HG03442 (cell line): ENCODE results near the gene LCN15.
"Not testable (repeated sequence)": the region's sequence is repeated elsewhere in the genome, so short reads cannot be mapped to it uniquely, and the experiment has no call there.

Experiments
- ATAC-seq: cut with Tn5 transposase; IDR thresholded peaks from one replicate; pipeline ENCODE4 v1.9.1; 2021; ENCODE audit warnings: mild to moderate bottlenecking, moderate library complexity; ENCODE audit not compliant: unreplicated experiment

LCN15 gene

DNA sequence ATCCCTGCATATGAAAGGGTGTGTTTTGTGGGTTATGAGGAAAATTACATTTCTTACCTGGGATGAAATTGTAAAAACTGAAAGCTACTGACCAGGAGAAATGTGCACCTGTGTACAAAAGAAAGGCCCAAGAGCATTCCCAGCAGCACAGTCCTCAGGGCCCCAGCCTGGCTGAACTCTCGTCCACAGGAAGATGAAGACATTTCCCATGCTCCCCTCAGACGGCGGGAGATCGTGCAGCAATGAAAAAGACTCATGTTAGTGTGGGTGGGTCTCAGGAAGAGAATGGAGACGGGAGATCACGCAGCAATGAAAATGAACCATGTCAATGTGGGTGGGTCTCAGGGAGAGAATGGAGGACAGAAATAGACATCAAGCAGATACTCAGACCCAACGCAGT is 12.6 kb upstream of the LCN15 start:
- no peak for ATAC-seq

DNA sequence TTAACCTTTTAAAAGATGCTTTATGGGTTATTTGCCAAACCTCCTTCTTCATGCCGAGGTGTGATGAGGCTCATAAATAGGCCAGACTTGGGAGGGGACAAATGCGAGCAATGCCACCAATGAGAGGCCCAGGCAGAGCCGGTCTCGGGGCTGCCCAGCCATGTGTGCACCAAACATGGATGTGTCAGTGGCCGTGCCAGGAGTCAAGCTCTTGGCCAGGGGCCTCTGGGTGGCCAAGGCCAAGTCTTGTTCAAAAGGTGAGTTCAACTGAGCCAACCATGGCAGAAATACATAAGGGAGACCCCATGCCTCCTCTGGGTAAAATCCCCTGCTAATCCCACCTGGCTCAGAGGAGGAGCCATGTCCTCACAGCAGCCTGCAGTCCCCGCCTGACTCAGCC is 10.9 kb upstream of the LCN15 start:
- no peak for ATAC-seq

DNA sequence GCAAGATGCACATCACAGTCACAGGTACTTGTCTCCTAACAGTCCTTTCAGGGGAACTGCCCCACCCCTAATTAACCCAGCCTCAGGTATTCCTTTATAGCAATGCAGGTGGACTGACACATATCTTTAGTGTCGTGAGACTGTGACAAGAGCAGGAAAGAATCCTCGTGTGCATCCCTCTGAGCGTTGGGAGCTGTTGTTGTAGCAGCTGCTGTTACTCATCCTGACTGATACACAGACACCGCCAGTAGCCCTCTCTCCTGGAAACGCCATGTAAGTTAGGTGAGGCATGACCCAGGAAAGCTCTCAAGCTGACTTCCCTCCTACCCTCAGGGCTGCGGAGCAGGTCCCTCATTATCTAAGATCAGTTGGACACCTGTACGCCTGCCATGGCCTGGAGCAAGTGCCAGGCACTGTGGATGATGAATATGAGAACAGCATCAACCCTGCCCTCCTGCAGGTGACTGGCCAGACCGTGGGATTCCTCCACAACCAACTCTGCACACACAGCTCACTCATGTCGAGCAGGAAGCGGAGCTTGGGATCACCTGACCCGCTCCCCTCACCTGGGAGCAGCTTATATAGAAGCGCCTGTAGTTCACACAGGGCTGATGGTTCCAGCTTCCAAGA is 10.2 kb upstream of the LCN15 start:
- ATAC-seq: no peak

DNA sequence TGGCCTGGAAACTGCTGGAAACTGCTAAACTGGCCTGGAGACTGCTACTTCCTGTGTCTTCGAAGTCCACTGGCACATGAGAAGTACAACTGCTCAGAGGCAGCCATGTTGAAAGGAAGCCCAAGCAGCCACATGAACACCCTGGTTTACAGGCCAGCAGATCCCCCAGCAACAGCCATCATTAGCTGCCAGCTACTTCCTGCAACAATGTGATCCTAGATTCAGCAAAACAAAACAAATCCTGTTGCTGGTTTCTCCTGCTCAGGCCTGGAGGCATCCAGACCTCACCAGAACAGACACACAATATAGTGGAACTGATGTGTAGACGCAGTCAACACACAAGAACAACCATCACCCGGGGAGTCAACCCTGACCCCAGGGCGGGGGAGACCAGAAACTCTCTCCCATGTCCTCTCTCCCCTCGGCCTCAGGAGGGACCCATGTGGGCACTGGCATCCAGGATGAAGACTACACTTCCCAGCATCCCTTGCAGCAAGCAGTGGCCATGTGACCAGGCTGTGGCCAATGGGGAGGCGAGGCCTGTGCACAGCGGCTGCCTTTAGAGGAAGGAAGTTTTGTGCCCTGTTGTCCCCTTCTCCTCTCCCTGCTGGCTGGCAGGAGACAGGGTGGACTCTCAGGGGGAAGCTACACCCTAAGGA is 9.2 kb upstream of the LCN15 start:
- no peak for ATAC-seq

DNA sequence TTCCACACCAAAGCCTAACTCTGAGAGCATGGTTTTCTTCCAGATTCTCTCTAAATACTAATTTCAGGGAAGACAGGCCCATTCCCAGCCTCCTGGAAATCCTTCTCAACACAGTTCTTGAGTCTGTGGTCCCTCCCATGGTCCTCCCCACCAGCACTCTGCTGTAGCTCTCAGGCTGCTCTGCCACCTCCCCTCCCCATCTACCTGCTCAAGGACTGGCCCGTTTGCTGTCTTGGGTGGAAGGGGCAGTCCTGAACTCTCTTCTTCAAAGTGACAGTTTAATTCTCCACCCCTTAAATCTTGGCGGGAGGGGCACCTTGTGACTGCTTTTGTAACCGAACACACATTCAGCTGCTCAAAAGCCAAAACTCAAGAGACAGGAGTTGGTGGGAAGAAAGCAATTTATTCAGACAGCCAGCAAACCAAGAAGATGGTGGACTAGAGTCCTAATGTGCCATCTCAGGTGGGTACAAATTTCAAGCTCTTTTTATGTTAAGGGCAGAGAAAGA is 7.6 kb upstream of the LCN15 start:
- no peak for ATAC-seq

DNA sequence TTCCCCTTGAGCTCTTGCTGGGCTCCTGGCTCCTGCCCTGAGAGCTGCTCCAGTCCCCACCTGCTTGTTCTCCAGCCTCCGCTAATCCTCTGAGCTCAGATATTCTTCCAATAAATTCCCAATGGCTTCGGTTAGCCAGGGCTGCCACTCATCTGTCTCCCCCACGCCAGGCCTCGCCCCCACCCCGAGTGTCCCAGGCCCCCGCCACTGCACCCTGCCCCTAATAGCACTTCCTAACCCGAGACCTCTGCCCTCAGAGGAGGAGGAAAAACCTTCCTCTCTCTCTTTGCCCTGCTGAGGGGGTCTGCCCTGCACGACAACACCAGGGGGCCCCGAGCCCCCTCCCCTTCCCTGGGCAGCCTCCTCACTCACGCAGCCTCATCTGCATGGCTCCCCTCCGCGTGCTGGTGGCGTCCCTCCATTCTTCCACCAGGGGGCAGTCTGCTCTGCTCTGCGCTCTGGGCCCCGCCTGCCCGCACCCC is 5.4 kb upstream of the LCN15 start:
- no peak for ATAC-seq

DNA sequence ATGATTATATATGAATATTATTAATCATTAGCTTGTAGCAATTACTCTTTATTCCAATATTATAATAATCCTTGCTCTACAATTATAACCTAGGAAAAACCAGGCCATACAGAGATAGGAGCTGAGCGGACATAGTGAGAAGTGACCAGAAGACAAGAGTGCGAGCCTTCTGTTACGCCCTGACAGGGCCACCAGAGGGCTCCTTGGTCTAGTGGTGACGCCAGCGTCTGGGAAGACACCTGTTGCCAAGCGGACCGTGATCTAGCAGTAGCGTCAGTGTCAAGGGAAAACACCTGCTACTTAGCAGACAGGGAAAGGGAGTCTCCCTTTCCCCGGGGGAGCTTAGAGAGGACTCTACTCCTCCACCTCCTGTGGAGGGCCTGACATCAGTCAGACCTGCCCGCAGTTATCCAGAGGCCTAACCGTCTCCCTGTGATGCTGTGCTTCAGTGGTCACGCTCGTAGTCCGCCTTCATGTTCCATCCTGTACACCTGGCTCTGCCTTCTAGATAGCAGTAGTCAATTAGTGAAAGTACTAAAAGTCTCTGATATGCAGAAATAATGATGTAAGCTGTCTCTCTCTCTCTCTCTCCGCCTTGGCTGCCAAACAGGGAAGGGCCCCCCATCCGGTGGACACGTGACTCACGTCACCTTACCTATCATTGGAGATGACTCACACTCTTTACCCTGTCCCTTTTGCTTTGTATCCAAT is 2.2 kb upstream of the LCN15 start:
- not testable (repeated sequence) for ATAC-seq

DNA sequence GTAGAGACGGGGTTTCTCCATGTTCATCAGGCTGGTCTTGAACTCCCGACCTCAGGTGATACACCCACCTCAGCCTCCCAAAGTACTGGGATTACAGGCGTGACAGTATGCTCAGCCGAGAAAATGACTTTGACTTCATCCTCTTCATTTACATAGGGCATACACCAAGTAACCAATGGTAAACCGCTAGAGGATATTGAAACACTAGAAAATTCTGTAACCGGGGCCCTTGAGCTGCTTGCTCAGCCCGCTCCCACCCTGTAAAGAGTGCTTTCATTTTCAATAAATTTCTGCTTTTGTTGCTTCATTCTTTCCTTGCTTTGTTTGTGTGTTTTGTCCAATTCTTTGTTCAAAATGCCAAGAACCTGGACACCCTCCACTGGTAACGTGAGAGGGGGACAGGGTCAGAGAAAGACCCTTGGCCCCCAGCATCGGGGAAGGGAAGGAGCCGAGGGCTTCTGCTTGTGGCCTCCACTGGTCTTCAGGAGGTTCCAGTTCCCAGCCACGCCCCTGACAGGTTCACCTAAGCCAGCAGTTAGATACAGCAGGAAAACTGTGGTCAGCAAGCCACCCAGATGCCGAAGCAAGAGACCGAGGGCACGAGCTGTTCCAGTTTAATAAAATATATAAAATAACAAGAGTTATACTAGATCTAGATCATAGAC is 1.6 kb upstream of the LCN15 start:
- not testable (repeated sequence) for ATAC-seq

DNA sequence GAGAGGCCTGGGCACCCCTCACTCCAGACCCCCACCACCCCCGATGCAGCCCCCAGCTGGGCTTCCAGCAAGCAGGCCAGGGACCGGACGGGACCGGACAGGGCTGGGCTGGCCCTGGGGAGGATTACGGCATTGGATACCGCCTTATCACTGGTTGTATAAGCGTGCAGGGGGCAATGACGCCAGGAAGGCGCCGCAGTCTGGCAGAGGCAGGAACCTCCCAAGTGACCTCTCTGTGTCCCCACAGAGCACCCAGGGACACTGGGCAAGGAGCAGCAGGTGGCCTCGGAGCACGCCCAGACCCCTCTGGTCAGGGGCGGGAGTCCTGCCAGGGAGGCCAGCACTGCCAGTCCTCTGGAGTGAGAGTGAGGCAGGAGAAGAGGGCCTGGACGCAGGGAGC is 723 bp upstream of the LCN15 start:
- no peak for ATAC-seq

DNA sequence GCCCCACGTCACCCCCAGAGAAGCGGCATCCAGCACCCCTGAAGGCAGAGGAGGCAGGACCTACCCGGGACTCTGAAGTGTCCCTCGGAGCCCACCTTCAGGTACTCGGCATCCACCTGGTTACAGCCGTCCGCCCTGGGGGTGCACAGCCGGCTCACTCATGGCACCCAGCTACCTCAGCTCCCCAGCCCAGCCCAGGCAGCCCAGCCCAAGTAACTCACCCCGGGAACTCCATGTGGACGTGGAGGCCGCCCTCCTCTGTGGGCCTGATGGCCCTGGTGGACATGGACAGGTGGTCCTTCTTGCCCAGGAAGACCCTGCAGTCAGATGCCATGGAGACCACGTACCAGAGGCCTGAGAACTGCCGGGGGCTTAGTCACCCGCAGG is 676 bp downstream of the LCN15 start:
- ATAC-seq: no peak

DNA sequence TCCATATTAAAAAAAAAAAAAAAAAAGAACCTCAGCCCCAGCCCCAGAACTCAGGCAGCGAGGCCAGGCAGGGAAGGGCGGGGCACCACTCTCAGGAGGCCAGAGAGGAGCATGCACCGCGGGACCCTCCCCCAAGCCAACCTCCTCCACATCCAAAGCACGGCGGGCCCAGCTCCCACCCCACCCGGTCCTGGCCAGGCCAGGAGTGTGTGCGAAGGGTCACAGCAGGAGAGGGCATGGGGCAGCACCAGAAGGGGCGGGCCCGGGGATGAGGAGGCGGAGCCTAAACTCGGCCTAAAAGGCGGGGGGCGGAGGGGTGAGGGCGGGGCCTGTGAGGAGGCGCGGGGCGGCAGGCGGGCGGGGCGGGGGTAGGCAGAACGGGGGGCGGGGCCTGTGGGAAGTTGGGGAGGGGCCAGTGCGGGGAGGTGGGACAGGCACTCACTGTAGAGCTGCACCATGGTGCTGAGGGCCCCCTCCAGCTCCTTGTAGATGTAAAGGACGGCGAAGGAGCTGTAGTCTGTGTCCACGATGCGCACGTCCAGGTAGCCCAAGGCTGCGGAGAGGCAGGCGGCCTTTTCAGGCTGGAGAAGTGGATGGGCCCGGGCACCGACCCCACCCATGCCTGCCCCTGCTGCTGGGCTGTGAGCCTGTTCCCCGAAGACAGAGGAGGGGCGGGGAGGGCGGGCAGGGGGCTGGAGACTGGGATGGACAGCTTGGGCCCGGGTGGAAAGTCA is 1.2 kb downstream of the LCN15 start:
- ATAC-seq: no peak

DNA sequence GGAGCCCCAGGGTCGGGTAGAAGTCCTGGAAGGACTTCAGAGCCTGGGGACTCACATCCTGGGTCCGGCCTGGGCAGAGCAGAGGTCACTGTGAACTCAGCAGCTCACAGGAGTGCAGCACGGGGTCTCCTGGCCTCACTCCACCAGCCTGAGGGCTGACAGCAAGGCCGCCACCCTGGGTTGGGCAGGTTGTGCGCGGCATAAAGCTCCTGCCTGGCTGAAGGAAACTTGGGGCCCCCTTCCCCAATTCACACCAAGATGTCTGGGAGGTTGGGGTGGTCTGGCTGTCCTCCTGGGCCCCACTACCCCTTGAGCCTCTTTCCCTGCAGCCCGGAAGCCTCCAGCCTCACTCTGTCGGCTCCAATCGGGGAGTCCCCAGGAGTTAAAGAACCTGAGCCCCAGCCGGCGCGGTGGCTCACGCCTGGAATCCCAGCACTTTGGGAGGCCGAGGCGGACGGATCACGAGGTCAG is 2.1 kb downstream of the LCN15 start:
- ATAC-seq: no peak

DNA sequence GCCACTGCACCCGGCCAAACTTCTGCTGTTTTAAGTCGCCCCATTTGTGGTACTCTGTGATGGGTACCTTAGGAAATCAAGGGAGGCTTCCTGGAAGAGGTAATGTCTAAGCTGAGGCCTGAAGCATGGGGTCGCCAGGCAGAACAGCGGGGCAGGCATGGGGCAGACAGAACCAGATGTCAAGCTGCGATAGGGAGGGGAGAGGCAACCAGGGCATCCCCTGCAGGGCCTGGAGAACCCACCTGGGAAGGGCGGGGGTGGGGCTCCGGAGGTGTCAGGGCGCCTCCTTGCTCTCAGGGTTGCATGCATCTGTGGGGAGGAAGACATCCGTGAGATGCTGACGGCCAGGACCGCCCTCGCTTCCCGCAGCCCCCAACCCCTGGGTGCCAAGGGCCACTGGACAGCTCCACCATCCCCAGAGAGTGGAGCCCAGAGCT is 2.8 kb downstream of the LCN15 start:
- no peak for ATAC-seq

DNA sequence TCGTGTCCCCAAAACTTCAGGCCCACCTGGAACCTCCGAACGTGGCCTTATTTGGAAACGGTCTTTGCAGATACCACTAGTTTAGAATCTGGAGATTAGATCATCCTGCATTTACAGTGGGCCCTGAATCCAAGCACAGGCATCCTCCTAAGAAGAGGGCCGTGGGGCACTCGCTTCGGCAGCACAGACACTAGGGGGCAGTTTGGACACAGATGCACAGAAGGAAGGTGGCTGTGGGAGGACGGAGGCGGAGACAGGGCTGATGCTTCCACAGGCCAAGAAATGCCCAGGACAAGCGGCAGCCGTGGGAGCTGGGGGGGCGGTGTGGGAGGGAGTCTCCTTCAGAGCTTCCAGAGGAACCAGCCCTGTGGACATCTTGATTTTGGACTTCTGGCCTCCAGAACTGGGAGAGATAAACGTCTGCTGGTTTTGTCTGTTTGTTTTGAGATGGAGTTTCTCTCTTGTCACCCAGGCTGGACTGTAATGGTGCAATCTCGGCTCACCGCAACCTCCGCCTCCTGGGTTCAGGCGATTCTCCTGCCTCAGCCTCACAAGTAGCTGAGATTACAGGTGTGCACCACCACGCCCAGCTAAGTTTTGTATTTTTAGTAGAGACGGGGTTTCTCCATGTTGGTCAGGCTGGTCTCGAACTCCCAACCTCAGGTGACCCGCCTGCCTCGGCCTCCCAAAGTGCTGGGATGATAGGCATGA is 3.3 kb downstream of the LCN15 start:
- ATAC-seq: not testable (repeated sequence)

DNA sequence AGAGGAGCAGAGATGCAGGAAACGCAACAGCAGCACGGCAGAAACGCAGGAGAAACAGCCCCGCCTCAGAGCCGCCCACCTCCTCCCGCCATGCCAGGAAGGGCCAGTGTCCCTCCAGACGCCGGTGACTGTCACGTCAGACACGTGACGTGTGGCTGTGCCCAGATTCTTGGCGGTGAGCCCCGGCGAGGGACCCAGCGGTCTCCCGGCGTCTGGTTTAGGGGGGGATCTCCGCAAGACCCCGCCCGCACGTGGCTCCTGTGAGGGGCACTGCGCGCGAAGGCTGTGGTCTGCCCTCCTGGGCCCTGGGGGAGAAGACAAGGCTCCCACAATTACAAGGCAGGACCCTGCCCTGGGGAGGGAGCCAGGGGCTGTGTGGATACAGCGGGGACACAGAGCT is 3.9 kb downstream of the LCN15 start:
- ATAC-seq: no peak

DNA sequence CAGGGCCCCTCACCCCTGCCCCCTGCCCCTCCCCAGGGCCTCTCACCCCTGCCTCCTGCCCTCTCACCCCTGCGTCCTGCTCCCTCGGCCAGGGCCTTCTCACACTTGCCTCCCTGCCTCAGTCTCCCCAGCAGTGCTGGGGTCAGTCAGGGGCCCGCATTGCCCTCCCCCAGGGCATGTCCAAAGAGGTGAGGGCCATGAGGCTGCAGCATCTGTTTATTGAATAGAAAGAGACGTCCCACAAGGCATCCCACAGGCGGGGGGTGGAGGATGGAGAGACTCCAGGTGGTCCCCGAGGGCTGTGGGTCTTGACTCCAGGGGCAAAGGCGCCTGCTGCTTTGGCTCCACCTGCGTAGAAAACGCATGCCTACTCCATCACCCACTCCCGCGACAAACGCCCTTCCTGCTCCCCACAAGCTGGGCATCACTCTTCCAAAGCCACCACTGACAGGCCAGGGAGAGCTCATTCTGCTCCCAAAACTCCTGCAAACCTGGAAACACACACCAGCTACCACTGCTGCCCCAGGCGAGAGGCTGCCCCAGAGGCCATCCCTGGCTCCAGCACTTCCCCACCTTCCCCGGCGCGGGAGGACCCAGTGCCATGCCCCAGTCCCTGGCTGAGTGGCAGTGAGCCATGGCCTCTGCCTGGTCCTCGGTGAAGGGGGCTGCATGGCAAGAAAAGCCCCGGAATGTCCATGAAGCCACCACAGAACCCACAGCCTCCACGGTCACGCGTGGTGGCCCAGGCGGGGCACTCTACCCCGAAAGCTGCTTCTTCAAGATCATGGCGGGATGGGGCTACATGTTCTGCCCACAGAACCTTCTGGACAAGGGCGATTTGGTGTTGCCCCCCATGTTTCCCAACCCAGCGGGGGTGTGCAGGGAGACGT is 4.6 kb downstream of the LCN15 start:
- ATAC-seq: no peak

DNA sequence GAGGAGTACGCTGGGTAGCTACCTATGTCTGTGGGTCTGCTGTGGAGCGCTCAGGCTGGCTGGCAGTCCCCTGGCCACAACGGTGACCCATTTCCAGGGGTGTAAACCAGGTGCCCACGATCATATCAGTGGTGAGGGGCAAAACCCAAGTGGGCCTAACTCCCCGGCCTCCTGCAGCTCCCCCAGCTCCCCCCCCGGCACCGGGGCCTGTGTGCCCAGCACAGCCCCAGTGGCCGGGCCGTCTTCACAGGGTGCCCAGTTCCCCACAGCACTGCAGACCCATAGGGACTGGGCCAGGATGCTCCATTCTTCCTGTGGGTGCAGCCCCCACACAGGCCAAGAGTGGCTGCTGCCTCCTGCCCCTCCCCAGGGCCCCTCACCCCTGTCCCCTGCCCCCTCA is 5.3 kb downstream of the LCN15 start:
- ATAC-seq: no peak

DNA sequence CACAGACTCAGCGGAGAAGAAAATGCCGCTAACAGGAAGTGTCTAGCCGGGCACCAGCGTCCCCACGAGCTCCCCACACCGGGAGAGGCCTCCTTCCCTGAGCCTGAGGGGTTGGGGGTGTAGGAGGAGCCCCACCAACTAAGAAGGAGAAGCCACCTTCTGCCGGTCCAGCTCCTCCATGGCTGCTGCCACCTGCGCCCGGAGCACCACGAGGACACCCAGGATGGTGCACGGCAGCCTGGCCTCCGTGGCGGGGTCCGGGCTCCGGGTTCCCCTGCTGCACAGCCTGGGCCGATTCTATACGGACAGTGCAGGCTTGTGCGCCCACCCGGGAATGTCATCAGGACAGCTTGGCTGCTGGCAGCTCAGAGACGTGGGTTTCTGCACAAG is 6.6 kb downstream of the LCN15 start:
- ATAC-seq: no peak

DNA sequence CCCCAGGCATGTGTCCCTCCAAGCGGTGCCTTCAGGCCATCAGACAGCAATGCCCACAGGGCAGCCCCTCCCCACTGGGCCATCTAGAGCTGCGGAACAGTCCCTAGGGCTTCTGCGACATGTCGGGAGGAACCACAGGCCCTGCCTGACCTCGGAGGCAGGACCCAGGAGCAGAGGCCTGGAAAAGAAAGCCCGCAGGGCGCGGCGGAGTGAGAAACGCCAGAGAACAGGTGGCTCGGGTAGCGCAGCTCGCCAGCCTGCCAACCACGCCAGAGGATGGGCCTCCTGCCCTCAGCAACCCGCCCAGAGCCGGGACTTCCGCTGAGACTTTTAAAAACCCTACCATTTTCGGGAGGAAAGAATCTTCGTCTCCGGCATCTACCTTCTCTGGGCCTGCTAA is 7.0 kb downstream of the LCN15 start:
- ATAC-seq: no peak
